Fibroblast of villous mesenchyme (primary cell): ENCODE results near the gene CPSF4L. TPM values are rescaled to one million over a fixed set of nuclear protein-coding genes. Genes with fewer than 3 reads are reported as not detected.

Source experiments
- DNase-seq: peaks from one replicate; pipeline ENCODE4 v3.0.0-alpha.2; 2010; ENCODE audit warnings: low read depth
- H3K4me3 ChIP-seq: 2 replicates; pipeline ENCODE4 v1.5.1; 2011; ENCODE audit warnings: low read depth, mild to moderate bottlenecking, low read length
- total RNA-seq: library from RNA; depleted of rRNA; stranded (reverse); fragments of >200 nt; gene quantifications from 2 replicates; pipeline ENCODE4 v1.2.3, GENCODE V29; 2012
- TF ChIP-seq, protein P1 (sequence below): IDR thresholded peaks from 2 replicates; pipeline ENCODE4 v1.5.1; 2012; ENCODE audit warnings: low read depth, mild to moderate bottlenecking, low read length; ENCODE audit not compliant: insufficient read depth

CPSF4L gene
- total RNA-seq, 1 donor: not detected

GRCh38 chr17:73205459-73205961 lies 56.2 kb downstream of the CPSF4L start:
- TF ChIP-seq, protein P1, sequence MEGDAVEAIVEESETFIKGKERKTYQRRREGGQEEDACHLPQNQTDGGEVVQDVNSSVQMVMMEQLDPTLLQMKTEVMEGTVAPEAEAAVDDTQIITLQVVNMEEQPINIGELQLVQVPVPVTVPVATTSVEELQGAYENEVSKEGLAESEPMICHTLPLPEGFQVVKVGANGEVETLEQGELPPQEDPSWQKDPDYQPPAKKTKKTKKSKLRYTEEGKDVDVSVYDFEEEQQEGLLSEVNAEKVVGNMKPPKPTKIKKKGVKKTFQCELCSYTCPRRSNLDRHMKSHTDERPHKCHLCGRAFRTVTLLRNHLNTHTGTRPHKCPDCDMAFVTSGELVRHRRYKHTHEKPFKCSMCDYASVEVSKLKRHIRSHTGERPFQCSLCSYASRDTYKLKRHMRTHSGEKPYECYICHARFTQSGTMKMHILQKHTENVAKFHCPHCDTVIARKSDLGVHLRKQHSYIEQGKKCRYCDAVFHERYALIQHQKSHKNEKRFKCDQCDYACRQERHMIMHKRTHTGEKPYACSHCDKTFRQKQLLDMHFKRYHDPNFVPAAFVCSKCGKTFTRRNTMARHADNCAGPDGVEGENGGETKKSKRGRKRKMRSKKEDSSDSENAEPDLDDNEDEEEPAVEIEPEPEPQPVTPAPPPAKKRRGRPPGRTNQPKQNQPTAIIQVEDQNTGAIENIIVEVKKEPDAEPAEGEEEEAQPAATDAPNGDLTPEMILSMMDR: no peak
- DNase-seq: no peak
- no peak overlapping the region for H3K4me3 ChIP-seq

DNA sequence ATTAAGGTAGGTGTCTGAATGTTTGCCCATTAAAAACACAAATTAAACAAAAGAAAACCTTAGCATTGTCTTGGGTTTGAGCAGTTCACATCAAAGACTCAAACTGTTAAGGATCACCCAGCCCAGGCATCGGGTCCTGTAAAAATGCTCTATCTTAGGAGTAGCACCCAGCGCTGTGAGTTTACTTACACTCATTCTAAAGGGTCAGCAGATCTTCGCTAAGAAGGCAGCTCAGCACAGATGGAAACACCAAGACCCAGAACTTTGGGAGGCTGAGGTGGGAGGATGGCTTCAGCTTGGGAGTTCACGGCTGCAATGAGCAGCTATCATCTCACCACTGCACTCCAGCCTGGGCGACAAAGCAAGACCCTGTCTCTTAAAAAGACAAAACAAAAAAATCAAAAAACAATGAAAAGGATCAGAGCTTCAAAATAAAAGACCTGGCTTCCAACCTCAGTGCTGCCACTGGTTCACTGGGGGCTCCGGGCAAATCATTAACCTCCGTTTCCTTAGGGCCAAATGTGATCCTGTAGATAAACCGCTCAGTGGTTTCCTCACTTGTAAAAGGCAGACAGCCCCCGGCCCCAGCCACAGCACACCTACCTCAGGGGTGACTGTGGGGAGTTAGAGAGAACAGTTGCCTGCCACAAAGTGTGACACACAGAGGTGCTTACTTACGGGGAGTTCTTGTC lies 57.7 kb downstream of the CPSF4L start:
- TF ChIP-seq, protein P1: no peak
- no peak overlapping the region for H3K4me3 ChIP-seq
- no peak for DNase-seq

DNA sequence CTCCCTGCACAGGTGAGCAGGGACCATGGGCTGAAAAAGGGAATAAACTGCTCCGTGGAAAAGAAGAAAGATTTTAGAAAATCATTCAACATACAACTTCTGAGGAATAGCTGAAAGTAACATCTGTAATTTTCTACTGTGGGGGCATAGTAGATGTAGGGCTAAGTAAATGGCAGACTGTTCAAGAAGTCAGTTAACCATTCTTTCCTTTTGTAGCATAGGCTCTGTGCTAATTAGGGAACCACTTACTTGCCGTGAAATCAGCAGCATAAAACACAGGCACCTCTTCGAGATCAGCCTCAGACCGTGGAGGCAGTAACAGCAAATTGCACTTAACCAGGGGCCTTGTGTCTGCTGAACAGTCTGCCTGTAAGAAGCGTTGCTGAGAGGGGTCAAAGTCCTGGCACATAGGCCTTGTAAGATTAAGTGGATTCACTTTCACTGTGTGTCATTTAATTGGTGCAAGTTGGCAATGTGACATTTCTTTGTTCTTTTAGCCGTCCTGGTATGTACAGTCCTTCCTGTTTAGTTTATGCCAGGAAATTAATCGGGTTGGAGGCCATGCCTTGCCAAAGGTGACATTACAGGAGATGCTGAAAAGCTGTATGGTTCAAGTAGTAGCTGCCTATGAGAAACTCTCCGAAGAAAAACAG lies 58.4 kb downstream of the CPSF4L start:
- H3K4me3 ChIP-seq: no peak overlapping the region
- DNase-seq: no peak
- TF ChIP-seq, protein P1: no peak

- TF ChIP-seq, protein P1: no peak
- DNase-seq: no peak
- H3K4me3 ChIP-seq: no peak overlapping the region
These were observed 60.2 kb downstream of the CPSF4L start for GRCh38 chr17:73201215-73202069.

DNA sequence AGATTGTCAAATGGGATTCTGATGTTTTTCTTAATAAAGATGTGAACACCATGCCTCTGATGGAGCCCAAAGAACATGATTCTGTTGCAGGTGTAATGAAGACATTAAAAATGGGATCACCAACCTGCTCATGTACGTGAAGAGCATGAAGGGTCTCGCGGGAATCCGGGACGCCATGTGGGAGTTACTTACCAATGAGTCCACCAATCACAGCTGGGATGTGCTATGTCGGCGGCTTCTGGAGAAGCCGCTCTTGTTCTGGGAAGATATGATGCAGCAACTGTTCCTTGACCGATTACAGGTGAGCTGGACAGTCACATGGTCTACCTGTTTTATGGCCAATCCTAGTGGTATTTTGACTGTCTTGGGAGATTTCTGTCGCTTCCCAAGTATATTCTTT lies 61.2 kb downstream of the CPSF4L start:
- no peak overlapping the region for H3K4me3 ChIP-seq
- TF ChIP-seq, protein P1: no peak
- DNase-seq: no peak

DNA sequence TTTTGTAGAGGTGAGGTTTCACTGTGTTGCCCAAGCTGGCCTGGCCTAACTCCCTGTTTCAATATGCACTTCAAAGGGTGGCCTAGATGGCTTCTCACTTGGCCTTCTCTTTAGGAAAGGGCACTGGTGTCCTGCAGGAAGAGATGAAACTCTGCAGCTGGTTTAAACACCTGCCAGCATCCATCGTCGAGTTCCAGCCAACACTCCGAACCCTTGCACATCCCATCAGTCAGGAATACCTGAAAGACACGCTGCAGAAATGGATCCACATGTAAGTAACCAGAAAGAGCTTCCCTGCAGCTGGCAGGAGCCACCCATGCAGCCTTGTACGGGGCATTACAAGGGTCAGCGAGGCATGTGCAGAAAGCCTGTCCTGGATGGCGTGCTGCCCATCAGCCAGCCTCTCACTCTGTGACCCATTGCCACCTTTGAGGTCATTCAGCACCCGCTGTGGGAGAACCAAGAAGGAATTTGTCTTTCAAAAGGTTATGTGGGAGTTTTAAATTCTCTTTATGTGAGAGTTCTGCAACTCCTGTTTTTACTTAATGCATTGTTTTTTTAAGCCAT lies 61.8 kb downstream of the CPSF4L start:
- no peak overlapping the region for H3K4me3 ChIP-seq
- DNase-seq: no peak
- TF ChIP-seq, protein P1: no peak
